ENCODE measurements around the gene ID4. TPM values are rescaled to one million over a fixed set of nuclear protein-coding genes. Genes with fewer than 3 reads are reported as not detected.

Gene ID4
- total RNA-seq, 1 donor from 2014 or later: 103 TPM

DNA sequence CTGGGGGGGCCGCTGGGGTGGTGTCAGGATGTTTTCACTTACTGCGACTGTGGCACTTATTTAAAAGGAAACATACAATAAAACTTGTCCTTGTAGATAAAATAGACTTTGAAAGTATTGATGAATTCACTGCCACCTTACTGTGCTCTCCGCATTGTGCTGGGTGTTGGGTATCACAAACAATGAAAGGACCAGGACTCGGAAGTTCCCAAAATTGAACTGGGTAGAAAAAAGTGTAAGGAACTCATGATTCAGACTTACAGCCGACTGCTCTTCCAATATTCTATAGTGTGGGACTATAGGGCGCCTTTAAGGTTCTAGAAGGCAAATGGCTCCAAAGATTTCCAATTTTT, 32.1 kb upstream of the ID4 start:
- Histone ChIP-seq H3K4me3 (peak overlapping the region; percentile 48 to 76), H3K4me1 (peaks cover 0 to 17% of the 10 kb centered on the region in 2 donors), H3K36me3 (no peaks in the 10 kb centered on the region), H3K27me3 (no peaks in the 10 kb centered on the region), H3K27ac (peak overlapping the region; percentile 98 to 99), H3K9me3 (no peaks in the 10 kb centered on the region)
- intact Hi-C loops (cut with DNase I): loop anchor here (2.0 to 10.0 kb wide), 4 partner anchors 94 to 390 kb away; no protein-coding TSS in a partner anchor
- no peak for DNase-seq (ENCODE audit: low spot score in 2 of 2)
- TF ChIP-seq CTCF (IDR thresholded peaks at IDR 0.05): no peak

GRCh38 chr6:19806971-19807396, 30.2 kb upstream of the ID4 start:
- H3K27ac ChIP-seq: peak overlapping the region in 1 of 2 donors; percentile 99
- TF ChIP-seq CTCF (IDR thresholded peaks at IDR 0.05): no peak
- H3K4me1 ChIP-seq: peaks cover 0 to 17% of the 10 kb centered on the region in 2 donors

GRCh38 chr6:19811397-19812079, 25.6 kb upstream of the ID4 start:
- intact Hi-C loops (cut with DNase I): loop anchor here (2.0 kb wide), 1 partner anchor 39 kb away; no protein-coding TSS in a partner anchor

More at GRCh38 chr6:19806971-19807396, 30.2 kb upstream of the ID4 start:
- no peak for DNase-seq (ENCODE audit: low spot score in 2 of 2)
- Histone ChIP-seq H3K4me3 (no peak overlapping the region), H3K9me3 (no peaks in the 10 kb centered on the region), H3K27me3 (no peaks in the 10 kb centered on the region), H3K36me3 (no peaks in the 10 kb centered on the region)
- intact Hi-C loops (cut with DNase I): loop anchor here (10.0 kb wide), 2 partner anchors 142 to 392 kb away; no protein-coding TSS in a partner anchor

DNA sequence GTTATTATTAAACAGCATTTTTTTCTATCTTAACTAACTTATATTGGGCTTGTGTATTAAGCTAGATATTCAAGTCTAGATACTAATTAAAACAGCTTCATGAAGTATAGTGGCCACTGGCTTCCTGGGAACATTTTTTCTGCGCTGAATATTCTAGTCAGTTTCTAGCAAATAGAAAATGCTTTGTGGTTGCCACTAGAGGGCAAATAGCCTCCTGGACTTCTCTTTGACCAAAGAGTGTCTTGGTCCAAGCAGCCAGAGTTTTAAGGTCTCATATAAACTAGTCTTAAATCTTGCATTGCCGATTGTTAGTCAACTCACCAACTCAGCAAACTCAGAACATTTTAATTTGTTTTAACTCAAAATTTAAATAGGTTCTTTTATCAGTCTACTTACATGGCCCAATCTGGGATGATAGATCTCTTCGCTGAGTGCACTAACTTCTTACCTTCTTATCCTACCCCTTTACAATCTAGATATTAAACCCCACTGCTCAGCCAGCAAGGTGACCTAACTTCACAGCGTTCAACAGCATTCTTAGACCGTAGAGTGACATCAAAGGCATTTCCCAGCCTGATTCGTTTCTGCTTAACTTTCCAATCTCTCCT, 24.6 kb upstream of the ID4 start:
- intact Hi-C loops (cut with DNase I): loop anchor here (2.0 kb wide), 1 partner anchor 38 kb away; no protein-coding TSS in a partner anchor
- Histone ChIP-seq H3K9me3 (peaks cover 0 to 10% of the 10 kb centered on the region in 2 donors), H3K4me1 (no peaks in the 10 kb centered on the region), H3K27me3 (no peaks in the 10 kb centered on the region), H3K4me3 (no peak overlapping the region), H3K36me3 (no peaks in the 10 kb centered on the region), H3K27ac (no peak overlapping the region)
- TF ChIP-seq CTCF (IDR thresholded peaks at IDR 0.05): peak in 2 of 3 experiments; percentile 54 to 58
- DNase-seq (ENCODE audit: low spot score in 2 of 2): no peak

More at GRCh38 chr6:19811397-19812079, 25.6 kb upstream of the ID4 start:
- TF ChIP-seq CTCF (IDR thresholded peaks at IDR 0.05): no peak
- Histone ChIP-seq H3K4me1 (no peaks in the 10 kb centered on the region), H3K9me3 (peaks cover 0 to 1% of the 10 kb centered on the region in 2 donors), H3K36me3 (no peaks in the 10 kb centered on the region), H3K27ac (no peak overlapping the region), H3K4me3 (no peak overlapping the region), H3K27me3 (no peaks in the 10 kb centered on the region)
- DNase-seq (ENCODE audit: low spot score in 2 of 2): no peak

GRCh38 chr6:19818805-19819204, 18.4 kb upstream of the ID4 start:
- Histone ChIP-seq H3K27ac (no peak overlapping the region), H3K27me3 (no peaks in the 10 kb centered on the region), H3K4me1 (no peaks in the 10 kb centered on the region), H3K9me3 (peaks cover 0 to 10% of the 10 kb centered on the region in 2 donors), H3K4me3 (no peak overlapping the region), H3K36me3 (no peaks in the 10 kb centered on the region)
- intact Hi-C loops (cut with DNase I): no loop called here
- no peak for DNase-seq (ENCODE audit: low spot score in 2 of 2)
- TF ChIP-seq CTCF (IDR thresholded peaks at IDR 0.05): no peak

Data from ascending aorta (tissue), 2 donors.